NCI-H526 treated with DMSO at 0.1 percent for 48 hours (cell line): ENCODE measurements around the gene SFN.
"Not testable (repeated sequence)": the region's sequence is repeated elsewhere in the genome, so short reads cannot be mapped to it uniquely, and the experiment has no call there.

Source experiments
- DNase-seq: peaks from one replicate; lab custom pipeline; 2025; lab: John Stamatoyannopoulos, UW

Gene SFN

DNA sequence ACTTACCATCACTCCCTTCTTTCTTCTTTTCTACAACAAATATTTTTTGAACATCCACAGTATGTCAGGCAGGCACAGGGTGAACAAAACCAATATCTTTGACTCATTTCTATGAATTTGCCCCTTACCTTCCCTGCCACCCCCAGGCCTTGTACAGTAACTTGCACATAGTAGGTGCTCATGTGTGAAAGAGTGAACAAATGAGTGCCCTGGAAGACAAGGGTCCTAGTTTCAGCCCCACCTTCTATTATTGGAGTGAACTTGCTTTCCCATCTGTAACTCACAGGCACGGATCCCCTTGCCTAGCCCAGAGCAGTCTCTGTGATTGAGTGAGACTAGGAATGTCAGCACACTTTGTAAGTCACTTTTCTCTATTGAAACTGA is 23.6 kb upstream of the SFN start:
- DNase-seq: no peak

DNA sequence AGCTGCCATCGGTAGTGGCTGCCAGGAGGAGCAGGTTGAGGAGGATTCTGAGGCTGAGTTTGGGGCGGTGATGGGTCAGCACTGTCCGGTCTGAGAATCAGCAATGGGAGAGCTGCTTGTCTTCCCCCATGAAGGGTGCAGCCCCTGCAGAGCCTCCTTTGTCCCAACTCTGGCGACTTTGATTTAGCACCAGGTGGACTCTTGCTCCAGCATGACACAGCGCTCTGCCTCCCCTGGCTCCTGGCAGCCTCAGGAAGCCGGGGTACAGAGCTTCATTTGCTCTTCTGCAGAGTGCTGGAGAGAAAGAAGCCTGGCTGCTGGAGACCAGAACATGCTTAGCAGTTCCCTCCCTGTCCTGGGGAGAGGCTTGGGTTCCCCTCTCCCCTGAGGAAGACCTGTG is 23.2 kb upstream of the SFN start:
- no peak for DNase-seq

DNA sequence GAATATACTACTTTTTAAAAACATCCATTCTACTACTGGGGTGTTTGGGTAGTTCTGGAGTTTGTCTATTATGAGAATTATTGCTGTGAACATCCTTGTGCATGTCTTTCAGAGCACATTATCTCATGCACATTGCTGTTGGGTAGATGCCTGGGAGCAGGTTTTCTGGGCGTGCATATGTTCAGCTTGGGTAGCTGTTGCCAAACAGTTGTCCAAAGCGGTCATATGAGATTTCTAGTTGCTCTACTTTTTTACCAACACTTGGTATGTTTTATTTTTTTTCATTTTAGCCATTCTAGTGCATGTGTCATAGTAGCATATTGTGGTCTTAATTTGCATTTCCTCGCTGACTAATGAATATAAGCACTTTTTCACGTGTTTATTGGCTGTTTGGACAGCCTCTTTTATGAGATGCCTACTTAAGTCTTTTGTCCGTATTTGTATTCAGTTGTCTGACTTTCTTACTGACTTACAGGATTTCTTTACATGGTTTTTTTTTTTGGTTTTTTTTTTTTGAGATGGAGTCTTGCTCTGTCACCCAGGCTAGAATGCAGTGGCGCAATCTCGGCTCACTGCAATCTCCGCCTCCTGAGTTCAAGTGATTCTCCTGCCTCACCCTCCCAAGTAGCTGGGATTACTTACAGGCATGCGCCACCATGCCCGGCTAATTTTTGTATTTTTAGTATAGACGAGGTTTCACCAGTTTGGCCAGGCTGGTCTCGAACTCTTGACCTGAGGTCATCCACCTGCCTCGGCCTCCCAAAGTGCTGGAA is 18.3 kb upstream of the SFN start:
- DNase-seq: no peak

DNA sequence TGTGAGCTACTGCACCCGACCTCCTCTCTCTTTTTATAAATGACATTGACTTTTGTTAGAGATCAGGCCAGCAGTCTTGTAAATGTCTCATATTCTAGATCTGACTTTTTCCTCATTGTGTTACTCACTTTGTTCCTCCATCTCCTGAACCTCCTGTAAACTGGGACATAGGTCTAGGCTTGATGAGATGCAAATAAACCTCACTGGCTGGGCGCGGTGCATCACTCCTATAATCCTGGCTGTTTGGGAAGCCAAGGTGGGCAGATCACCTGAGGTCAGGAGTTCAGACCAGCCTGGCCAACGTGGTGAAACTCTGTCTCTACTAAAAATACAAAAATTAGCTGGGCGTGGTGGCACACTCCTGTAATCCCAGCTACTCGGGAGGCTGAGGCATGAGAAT is 15.1 kb upstream of the SFN start:
- DNase-seq: not testable (repeated sequence)

DNA sequence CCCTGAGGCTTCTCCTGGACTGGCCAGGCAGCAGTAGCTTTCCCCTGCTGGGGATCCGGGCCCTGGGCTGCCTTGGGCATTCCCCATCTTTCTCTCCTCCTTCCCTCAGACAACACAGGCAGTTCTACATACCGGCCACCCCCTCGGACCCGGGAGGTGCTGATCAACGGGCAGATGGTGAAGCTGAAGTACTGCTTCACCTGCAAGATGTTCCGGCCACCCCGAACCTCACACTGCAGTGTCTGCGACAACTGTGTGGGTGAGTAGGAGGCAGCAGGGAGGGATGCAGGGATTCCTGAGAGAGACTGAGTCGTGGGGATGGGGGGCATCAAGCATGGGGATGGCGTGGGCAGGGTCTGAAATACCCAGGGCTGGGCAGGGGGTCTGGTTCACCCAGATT is 14.4 kb upstream of the SFN start:
- DNase-seq: no peak

DNA sequence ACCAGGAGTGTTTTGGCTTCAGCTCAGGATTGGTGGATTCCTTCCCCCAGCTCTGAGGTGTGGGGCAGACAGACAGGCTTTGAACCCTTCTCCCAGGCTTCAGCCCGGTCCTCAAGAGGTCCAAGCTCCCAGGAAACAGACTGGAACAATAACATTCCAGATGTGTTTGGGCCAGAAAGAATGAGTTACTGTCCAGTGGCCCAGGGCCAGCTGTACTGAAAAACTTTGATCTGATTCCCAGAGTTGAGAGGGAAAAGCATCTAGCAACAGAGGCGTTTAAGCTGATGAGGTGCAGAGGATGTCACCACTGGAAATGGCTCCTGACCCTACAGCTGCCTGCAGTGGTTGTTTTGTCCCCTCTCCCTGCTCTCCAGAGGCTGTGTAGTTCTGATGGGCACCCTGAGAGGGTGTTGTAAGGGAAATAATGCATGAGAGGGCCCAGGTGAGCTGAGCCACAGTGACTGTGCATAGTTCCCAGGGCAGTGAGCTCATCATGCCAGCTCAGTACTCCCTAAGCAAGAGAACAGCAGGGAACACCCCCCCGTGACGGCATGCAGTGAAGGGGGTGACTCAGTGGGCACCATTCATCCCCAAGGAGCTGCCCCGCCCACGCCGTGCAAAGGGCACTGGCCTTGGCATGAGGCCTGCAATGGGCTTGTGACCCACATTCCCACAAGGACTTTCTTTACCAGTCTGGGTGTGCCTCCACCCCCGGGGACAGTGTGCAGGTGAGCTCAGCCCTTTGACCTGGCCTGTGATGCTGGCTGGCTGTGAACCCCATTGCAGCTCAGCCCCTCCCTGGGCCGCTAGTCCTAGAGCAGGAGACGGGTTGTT is 13.8 kb upstream of the SFN start:
- no peak for DNase-seq

DNA sequence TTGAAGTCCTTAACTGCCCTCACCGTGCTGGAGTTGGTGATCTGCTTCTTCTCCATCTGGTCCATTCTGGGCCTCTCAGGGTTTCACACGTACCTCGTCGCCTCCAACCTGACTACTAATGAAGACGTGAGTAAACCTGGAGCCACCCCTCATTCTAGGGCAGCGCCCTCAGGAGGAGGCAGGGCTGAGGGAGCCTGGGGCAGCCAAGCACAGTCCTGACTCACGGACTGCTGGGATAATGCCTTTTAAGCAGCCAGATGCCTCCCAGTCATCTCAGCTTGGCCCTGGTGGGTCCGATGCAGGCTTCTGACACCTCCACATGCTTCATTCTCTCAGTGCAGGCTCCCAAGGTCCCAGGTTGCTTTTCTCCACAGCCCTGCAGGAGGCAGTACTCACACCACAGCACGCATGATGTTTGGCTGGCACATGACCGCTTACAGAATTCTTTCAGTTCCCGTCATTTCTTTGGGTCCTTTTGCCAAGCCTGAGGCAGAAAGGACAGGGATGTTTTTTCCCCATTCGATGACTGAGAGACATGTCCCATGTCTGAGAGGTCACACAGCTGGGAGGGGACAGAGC is 11.8 kb upstream of the SFN start:
- DNase-seq: no peak

DNA sequence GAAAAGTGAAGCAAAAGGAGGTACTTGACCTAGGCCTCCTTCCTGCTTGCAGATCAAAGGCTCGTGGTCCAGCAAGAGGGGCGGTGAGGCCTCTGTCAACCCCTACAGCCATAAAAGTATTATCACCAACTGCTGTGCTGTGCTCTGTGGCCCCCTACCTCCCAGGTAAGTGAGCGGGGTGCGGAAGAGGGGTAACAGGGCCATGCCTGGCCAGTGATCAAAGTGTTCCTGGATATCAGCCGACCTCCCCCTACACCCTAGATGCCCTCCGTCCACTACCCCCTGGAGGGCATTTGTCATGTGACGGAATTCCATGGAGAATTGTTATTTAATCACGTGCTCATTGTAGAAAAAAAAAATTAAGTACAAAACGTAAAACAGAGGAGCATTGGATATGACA is 10.2 kb upstream of the SFN start:
- no peak for DNase-seq

DNA sequence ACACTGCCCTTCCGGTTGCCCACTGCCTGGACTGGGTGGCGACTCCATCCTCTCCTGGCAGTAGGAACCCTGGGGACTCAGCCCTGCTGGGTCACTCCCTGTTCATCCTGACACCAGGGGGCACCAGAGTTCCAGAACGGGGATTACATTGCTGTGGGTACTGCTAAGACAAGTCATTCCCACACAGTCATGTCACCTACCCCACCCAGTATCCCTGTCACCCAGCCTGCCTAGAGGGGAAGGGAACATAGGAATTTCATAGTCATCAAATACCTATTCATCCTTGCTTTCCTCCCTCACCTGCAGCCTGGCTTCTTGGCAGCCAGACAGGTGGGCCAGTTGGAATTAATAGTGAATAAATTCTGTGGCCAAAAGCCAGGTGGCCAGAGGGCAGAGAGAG is 9.8 kb upstream of the SFN start:
- DNase-seq: peak; percentile 16

DNA sequence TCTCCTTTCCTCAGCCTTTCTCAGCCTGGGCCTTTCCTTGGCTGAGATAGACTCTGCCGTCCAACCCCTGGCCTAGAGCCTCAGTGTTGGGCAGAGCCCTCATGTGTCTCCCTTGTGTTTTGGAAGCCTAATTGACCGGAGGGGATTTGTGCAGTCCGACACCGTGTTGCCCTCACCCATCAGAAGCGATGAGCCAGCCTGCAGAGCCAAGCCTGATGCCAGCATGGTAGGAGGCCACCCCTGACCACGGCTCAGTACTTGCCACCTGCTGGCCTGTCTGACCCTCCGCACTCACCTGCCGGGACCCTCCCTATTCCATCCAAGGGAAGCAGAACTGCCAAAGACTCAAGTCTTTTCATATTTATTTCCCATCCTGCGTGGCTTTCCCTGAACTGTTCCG is 9.3 kb upstream of the SFN start:
- DNase-seq: no peak

DNA sequence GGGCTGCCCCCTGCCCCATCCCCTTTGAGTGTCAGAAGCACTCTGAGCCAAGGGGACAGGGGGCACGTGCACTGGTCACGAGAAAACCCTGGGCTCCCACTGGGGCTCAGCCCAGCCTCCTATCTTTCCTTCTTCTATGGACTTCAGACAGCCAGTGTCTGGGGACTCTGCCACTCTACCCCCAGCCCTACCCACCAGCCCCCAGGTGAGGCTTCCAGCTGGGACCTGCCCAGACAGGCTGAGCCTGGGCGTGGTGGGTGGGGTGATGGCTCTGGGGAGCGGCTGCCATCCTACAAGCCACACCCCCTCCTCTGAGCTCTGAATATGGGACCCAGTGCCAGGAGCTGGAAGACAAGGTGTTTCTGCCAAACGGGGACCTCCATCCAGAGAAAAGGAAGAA is 8.0 kb upstream of the SFN start:
- no peak for DNase-seq

DNA sequence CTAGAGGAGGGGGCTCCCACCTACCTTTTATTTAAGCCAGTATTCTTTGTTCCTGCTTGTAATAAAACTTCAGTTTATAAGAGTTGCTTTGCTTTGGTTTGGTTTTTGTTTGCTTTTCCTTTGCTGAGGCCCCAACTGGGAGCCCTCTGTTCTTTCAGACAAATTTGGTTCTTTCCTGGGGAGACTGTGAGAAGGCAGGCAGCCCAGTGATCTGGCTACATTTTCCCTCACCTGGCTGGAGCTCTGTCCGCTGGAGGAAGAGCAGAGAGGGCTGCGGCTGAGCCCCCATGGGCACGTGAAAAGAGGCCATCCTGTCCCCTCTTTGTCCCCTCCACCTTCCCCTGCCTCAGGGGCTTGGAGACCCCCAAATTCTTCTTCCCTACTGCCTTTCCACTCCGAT is 7.3 kb upstream of the SFN start:
- no peak for DNase-seq

DNA sequence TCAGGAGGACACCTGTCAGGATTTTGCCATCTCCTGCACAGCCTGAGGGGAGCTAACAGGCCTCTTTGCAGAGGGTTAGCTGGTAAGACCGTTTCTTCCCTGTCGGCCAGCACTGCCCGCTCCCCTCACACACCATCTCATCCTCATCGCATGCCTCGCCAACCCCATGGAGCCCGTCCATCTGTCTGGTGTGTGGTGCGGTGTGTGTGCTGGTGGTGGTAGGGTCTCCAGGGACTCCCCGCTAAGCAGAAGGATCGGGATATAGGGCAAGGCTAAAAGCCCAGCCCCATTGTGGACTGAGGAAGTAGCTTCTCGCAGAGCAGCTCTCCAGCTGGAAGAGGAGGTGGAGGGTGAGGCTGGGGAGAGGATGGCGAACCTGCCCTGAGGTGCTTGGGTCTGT is 6.8 kb upstream of the SFN start:
- no peak for DNase-seq

DNA sequence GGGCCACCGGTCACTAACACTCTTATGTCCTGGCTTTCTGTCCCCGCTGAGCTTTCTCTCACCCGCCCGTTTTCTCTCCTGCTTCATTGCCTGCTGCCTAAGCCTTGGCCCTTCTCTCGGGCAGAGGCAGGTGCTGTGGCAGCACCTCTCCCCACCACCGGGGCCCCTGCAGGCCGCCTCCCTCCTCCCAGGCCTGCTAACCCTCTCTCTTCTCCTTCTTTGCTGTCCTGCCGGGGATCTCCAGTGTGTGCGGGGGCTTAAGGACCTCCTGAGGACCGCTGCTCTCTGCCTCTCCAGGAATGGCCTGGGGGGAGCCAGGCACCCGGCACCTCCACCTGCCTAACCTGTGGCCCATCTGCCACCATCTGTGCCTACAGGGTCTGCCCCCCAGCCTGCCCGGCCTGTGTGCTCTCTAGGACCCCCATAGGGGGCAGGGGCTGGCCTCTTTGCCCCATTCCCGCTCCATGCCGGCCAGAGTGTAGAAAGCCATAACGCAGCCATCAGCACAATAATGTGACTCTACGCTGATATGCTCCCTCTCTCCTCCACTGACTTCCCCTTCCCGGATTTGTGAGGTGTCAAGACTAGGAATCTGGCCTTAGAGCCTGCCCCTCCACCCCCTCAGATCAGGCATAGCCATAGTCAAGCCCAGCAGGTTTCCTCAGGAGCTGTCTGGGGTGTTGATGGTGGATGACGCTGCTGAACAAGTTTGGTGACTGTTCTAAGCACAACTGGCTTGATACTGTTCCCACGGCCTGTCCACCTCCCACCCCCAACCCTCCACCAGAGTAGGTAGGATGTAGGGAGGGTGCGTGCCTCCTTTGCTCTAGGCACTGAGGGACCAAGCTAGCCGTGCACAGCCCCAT is 6.1 kb upstream of the SFN start:
- DNase-seq: no peak

DNA sequence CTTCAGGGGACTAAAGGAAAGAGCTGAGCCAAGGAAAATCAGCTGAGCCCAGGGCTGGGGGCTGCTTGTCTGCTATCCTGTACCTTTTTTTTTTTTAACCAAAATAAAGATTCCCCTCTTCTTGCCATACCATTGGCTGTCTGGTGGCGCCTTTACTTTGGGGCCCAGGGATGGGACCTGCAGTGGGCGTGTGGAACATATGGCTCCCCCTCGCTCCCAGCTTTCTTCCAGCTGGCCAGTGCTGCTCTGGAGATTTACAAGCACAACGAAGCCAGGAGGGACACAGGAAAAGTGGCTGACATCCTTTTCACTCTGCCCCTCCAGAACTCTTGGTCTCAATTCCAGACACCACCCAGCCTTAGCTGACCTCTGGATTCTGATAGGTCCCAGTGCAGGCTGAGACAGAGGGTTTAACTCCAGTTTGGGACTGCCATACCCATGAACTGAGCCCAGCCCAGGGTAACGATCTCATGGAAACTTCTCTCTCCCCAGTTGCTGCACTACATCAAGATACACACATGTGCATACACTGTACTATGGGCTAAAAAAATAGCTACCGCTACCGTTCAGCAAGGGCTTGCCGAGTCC is 5.4 kb upstream of the SFN start:
- no peak for DNase-seq

DNA sequence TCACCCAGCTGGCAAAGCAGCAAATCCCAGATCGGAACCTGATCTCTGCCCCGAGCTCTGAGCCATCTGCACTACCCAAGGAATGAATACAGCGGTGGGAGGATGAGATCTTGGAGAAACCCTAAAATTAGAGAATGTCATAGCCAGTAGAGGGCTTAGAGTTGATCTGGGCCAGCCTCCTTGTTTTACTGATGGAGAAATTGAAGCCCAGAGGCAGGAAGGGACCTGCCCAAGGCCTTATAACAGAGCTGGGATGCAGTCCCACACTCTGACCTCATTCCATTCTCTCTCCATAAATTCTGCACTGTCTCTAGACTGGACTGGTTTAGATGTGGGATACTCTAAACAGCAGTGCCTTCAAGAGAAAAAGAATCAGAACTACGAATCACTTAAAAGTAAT is 4.8 kb upstream of the SFN start:
- no peak for DNase-seq

DNA sequence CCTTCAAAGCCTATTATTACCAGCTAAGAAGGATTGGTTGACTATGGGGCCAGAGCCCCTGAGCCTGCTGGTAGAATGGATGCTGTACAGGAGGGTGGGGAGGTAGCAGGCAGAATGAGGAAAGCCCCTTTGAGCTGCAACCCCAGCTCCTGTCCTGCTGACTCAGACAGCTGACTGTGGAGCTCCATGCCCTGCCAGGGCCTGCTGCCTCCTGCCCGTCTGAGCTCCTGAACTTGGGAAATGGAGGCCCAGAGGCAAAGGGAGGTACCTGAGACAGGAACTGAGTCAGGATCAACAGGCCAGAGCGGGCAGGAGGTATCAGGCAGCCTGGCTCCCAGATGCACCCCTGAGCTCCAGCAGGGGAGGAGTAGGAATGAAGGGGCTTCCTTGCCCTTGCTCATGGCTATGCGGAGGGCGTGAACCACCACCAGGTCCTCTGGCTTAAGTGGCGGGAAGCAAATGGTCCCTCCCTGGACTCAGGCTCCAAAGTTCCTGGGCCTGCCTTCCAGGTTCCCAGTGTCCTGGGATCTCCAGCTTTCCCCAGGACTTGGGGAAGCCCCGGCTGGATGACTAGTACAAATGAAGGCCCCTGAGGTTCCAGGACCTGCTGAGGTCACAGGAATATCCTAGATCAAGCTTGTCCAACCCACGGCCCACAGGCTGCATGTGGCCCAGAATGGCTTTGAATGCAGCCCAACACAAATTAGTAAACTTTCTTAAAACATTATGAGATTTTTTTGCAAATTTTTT is 3.9 kb upstream of the SFN start:
- no peak for DNase-seq

DNA sequence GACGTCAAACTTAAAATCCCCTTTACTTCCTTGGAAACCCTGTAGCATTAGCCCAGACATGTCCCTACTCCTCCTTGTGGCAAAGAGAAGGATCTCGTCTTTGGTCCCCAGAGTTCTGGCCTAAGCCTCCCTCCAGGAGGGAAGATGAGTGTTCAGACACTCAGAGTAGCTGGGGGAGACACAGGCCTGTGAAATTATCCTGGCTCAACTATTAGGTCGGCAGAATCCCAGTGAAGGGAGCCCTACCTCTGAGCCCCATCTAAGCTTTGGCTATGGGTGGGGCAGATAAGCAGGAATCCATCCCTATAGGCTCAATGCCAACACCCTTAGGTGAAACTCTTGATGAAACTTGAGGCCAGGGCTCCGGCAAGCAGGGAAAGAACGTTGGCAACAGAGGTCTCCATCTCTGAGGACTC is 1.7 kb upstream of the SFN start:
- DNase-seq: no peak

DNA sequence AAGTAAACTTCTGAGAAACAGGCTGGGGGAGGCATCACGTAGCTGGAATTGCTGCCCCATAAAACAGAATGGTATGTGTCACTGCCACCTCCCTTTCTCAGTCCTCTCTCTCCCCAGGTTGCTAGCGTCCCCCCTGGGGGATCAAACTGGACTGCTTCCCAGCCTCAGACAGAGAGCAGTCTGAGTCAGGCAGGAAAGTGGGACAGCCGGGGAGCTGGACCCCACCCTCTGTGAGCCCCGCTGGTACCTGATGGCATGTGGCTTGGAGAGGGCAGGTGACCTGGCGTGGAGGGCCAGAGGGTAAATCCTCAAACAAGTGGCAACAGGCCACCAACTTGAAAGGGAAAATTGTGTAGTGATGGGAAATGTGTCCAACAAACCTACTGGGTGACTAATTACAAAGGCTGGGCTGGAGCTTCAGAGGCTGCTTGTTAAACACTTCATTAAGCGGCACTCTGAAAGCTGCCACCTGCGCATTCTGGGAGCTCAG is 1.0 kb upstream of the SFN start:
- no peak for DNase-seq

DNA sequence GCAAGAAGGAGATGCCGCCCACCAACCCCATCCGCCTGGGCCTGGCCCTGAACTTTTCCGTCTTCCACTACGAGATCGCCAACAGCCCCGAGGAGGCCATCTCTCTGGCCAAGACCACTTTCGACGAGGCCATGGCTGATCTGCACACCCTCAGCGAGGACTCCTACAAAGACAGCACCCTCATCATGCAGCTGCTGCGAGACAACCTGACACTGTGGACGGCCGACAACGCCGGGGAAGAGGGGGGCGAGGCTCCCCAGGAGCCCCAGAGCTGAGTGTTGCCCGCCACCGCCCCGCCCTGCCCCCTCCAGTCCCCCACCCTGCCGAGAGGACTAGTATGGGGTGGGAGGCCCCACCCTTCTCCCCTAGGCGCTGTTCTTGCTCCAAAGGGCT is 732 bp downstream of the SFN start:
- no peak for DNase-seq
